Measurements from ENCODE around the gene CD58. TPM values are rescaled to one million over a fixed set of nuclear protein-coding genes. Genes with fewer than 3 reads are reported as not detected.

Gene CD58
- total and polyA plus RNA-seq, 11 donors, result 19.6 to 45.8 (median 30.8) TPM

GRCh38 chr1:116478621-116479020 is 92.2 kb downstream of the CD58 start:
- intact Hi-C loops (cut with DNase I), result loop anchor here in 7 of 10 donors (5.0 kb wide), 5 partner anchors 46 to 101 kb away; no protein-coding TSS in a partner anchor
- WGBS, 4 donors, result 86 to 95% (median 94%) methylated on average over 6 of the region's 6 CpGs
- Histone ChIP-seq H3K27me3 (no peaks in the 10 kb centered on the region), H3K36me3 (no peaks in the 10 kb centered on the region), H3K4me1 (peaks cover 0 to 45% (median 27%) of the 10 kb centered on the region in 12 donors), H3K4me3 (no peak overlapping the region), H3K27ac (peak overlapping the region in 4 of 12 donors; percentile 87 to 96 (median 92)), H3K9me3 (no peaks in the 10 kb centered on the region)
- ATAC-seq (no peak), DNase-seq (no peak)
- no peak for TF ChIP-seq POLR2A (IDR thresholded peaks at IDR 0.05)
- no peak for TF ChIP-seq CTCF (IDR thresholded peaks at IDR 0.05)

- Histone ChIP-seq H3K36me3 (no peaks in the 10 kb centered on the region), H3K4me3 (no peak overlapping the region), H3K27me3 (no peaks in the 10 kb centered on the region), H3K4me1 (peaks cover 0 to 39% (median 23%) of the 10 kb centered on the region in 12 donors), H3K27ac (peak overlapping the region; percentile 73 to 96 (median 89)), H3K9me3 (no peaks in the 10 kb centered on the region)
- peak in 2 of 5 donors; percentile 39 to 56 for DNase-seq
- 29 to 45% (median 39%) methylated on average over 3 of the region's 3 CpGs for WGBS, 4 donors
- intact Hi-C loops (cut with DNase I), result loop anchor here in 8 of 10 donors (2.0 to 5.0 kb wide), 9 partner anchors 45 to 101 kb away; no protein-coding TSS in a partner anchor
- TF ChIP-seq POLR2A (IDR thresholded peaks at IDR 0.05), result no peak
- TF ChIP-seq CTCF (IDR thresholded peaks at IDR 0.05), result peak in 2 of 12 donors; percentile 8 to 9
- peak; percentile 9 to 52 (median 24) for ATAC-seq
These were observed 93.4 kb downstream of the CD58 start for GRCh38 chr1:116477429-116477828.

- peak overlapping the region; percentile 75 to 96 (median 90) for H3K27ac ChIP-seq
- DNase-seq (peak in 1 of 5 donors; percentile 48), ATAC-seq (peak; percentile 77 to 83 (median 82))
- peaks cover 0 to 40% (median 23%) of the 10 kb centered on the region in 12 donors for H3K4me1 ChIP-seq
- intact Hi-C loops (cut with DNase I), result loop anchor here in 8 of 10 donors (2.0 to 5.0 kb wide), 9 partner anchors 44 to 100 kb away; no protein-coding TSS in a partner anchor
- no peaks in the 10 kb centered on the region for H3K27me3 ChIP-seq
- no peak overlapping the region for H3K4me3 ChIP-seq
- 47 to 59% (median 55%) methylated on average over 3 of the region's 3 CpGs for WGBS, 4 donors
- H3K9me3 ChIP-seq, result no peaks in the 10 kb centered on the region
- no peaks in the 10 kb centered on the region for H3K36me3 ChIP-seq
- TF ChIP-seq POLR2A (IDR thresholded peaks at IDR 0.05), result no peak
- no peak for TF ChIP-seq CTCF (IDR thresholded peaks at IDR 0.05)
These were observed 94.5 kb downstream of the CD58 start for GRCh38 chr1:116476321-116476720.

GRCh38 chr1:116475850-116476218 is 95.0 kb downstream of the CD58 start:
- ATAC-seq, result peak; percentile 3 to 9 (median 6)
- 79 to 90% (median 87%) methylated on average over 7 of the region's 7 CpGs for WGBS, 4 donors
- no peak overlapping the region for H3K4me3 ChIP-seq
- H3K36me3 ChIP-seq, result no peaks in the 10 kb centered on the region
- no peaks in the 10 kb centered on the region for H3K27me3 ChIP-seq
- intact Hi-C loops (cut with DNase I), result loop anchor here in 8 of 10 donors (2.0 to 5.0 kb wide), 10 partner anchors 43 to 99 kb away; no protein-coding TSS in a partner anchor
- DNase-seq, result peak in 1 of 5 donors; percentile 28
- TF ChIP-seq CTCF (IDR thresholded peaks at IDR 0.05) (no peak), POLR2A (IDR thresholded peaks at IDR 0.05) (no peak)
- H3K9me3 ChIP-seq, result no peaks in the 10 kb centered on the region
- peaks cover 0 to 40% (median 23%) of the 10 kb centered on the region in 12 donors for H3K4me1 ChIP-seq
- H3K27ac ChIP-seq, result peak overlapping the region; percentile 75 to 96 (median 90)
